Spleen (tissue), 11 donors: ENCODE data around the gene CDC42BPG. TPM values are rescaled to one million over a fixed set of nuclear protein-coding genes. Genes with fewer than 3 reads are reported as not detected.

Experiments
- DNase-seq: peaks from one replicate; pipeline ENCODE4 v3.0.0-alpha.2; 2020
- H3K27ac ChIP-seq, 8 donors: fragments of 200-600 bp; sonication (generic) in 7 of 8; 1 replicate in 4 of 8; 2 replicates in 4 of 8; pipeline versions ENCODE4 v1.5.0 to v1.8.0; 2016 to 2021; ENCODE audit warnings: inconsistent platforms in 4 of 8, mild to moderate bottlenecking in 4 of 8, moderate library complexity in 1 of 8
- H3K27me3 ChIP-seq, 7 donors: fragments of 200-600 bp; sonication (generic) in 6 of 7; replicated peaks in 1 of 7; 1 replicate in 4 of 7; 2 replicates in 3 of 7; pipeline versions ENCODE4 v1.5.0 to v1.8.0; 2016 to 2021; ENCODE audit warnings: inconsistent platforms in 3 of 7, mild to moderate bottlenecking in 1 of 7
- H3K36me3 ChIP-seq, 6 donors: fragments of 200-600 bp; sonication (generic) in 5 of 6; 1 replicate in 4 of 6; 2 replicates in 2 of 6; pipeline versions ENCODE4 v1.5.0 to v1.8.0; 2016 to 2021; ENCODE audit warnings: inconsistent platforms in 2 of 6
- H3K4me1 ChIP-seq, 6 donors: fragments of 200-600 bp; sonication (generic) in 5 of 6; 1 replicate in 3 of 6; 2 replicates in 3 of 6; pipeline versions ENCODE4 v1.5.0 to v1.8.0; 2016 to 2021; ENCODE audit warnings: inconsistent platforms in 3 of 6
- H3K4me3 ChIP-seq, 8 donors: fragments of 200-600 bp; sonication (generic) in 7 of 8; 1 replicate in 4 of 8; 2 replicates in 4 of 8; pipeline versions ENCODE4 v1.5.0 to v1.8.0; 2016 to 2021; ENCODE audit warnings: inconsistent platforms in 4 of 8, mild to moderate bottlenecking in 4 of 8, moderate library complexity in 2 of 8
- H3K9me3 ChIP-seq, 8 donors: fragments of 200-600 bp; sonication (generic) in 7 of 8; 1 replicate in 4 of 8; 2 replicates in 4 of 8; pipeline versions ENCODE4 v1.5.0 to v1.8.0; 2016 to 2021; ENCODE audit warnings: inconsistent platforms in 4 of 8
- CTCF ChIP-seq, 11 experiments: fragments of 200-600 bp in 7 of 11; fragments of 450-650 bp in 4 of 11; sonication (generic) in 4 of 11; IDR thresholded peaks in 8 of 11; conservative IDR thresholded peaks in 3 of 11; 1 replicate in 7 of 11; 2 replicates in 4 of 11; pipeline versions ENCODE4 v1.4.0 to v1.8.0; 2016 to 2021; ENCODE audit warnings: antibody characterized with exemption in 11 of 11, inconsistent platforms in 4 of 11, mild to moderate bottlenecking in 1 of 11
- POLR2A ChIP-seq, 3 donors: fragments of 450-650 bp; IDR thresholded peaks; one replicate each; pipeline ENCODE4 v1.5.1; 2017; ENCODE audit warnings: antibody characterized with exemption in 3 of 3, mild to moderate bottlenecking in 1 of 3
- POLR2AphosphoS5 ChIP-seq, 3 donors: sonication (generic); formaldehyde crosslinking; IDR thresholded peaks; one replicate each; pipeline ENCODE4 v1.5.1; 2017; ENCODE audit warnings: antibody characterized with exemption in 3 of 3
- WGBS, 5 donors: extraction: QIAGEN DNeasy Blood & Tissue Kit in 3 of 5; methylation state at CpG; one replicate each; pipeline versions ENCODE4 v1.1.5 to v1.1.7; 2013 to 2018; 5-methylcytosine and 5-hydroxymethylcytosine counted together
- intact Hi-C: fragments of 100-400 bp; cut with DNase I; formaldehyde crosslinking; loops from one replicate; pipeline ENCODE4 v1.15.0; 2023; ENCODE audit warnings: low total_unique reads
- polyA plus RNA-seq, 3 donors: library from polyadenylated mRNA; stranded (reverse); fragments of 200-250 nt; gene quantifications; one replicate each; pipeline ENCODE4 v1.2.1, GENCODE V29; 2013
- total RNA-seq, 7 donors: library from RNA; depleted of rRNA in 3 of 7; stranded (reverse); fragments of >200 nt in 3 of 7; fragmentation: NEBNext Ultra II Directional in 4 of 7; extraction: Animal tissue kit (Norgen Biotek cat#: 25700) in 4 of 7; gene quantifications; one replicate each; pipeline versions ENCODE4 v1.1.0 to v1.2.1, GENCODE V29; 2016 to 2021
- donor health status: healthy with polysubstance abuse.
- donor health status: DM: no; HTN: no; CAD: no; lungs with moderate emphysema.
- donor health status: DM: no; HTN: no; CAD: no.
- donor health status: Bipolar disorder and iron deficiency.
- donor health status: healthy.
- donor health status: DM: no; HTN: no; CAD: no.
- donor health status: DM: yes; HTN: yes; CAD: no.

The CDC42BPG gene
- total and polyA plus RNA-seq, 10 donors = 0.74 to 4.6 (median 2.5) TPM

- TF ChIP-seq POLR2AphosphoS5 (IDR thresholded peaks at IDR 0.05) = peak; percentile 100
- peak; percentile 96 to 100 (median 98) for TF ChIP-seq POLR2A (IDR thresholded peaks at IDR 0.05)
- peak in 10 of 11 experiments; percentile 21 to 82 (median 60) for TF ChIP-seq CTCF (IDR thresholded peaks at IDR 0.05 in 8 of 11, conservative IDR thresholded peaks at IDR 0.05 in 3 of 11)
- peak; percentile 100 for DNase-seq
- H3K27ac ChIP-seq = peak within 1 kb of the TSS; percentile 75 to 98 (median 96)
- H3K36me3 ChIP-seq = peaks cover 0 to 25% (median 0%) of the 10 kb centered on the region in 6 donors
- H3K27me3 ChIP-seq = no peaks in the 10 kb centered on the region
- H3K4me3 ChIP-seq = peak within 1 kb of the TSS; percentile 86 to 99 (median 95)
- peaks cover 46 to 88% (median 72%) of the 10 kb centered on the region in 6 donors for H3K4me1 ChIP-seq
- 0 to 1% (median 1%) methylated on average over 14 to 75 of the region's 75 CpGs for WGBS, 5 donors
- no peaks in the 10 kb centered on the region for H3K9me3 ChIP-seq
- intact Hi-C loops = no loop called here
These were observed 34.2 kb upstream of the CDC42BPG start, which contains the start of gene EHD1 for GRCh38 chr11:64878494-64879243. TSS of gene EHD1 (minus strand) at chr11:64878621. CDS start at chr11:64878464, 157 bp downstream.

- DNase-seq = no peak
- peak overlapping the region; percentile 67 to 98 (median 96) for H3K27ac ChIP-seq
- WGBS, 5 donors = 0% methylated on average over 16 to 21 of the region's 21 CpGs
- peaks cover 0 to 30% (median 5%) of the 10 kb centered on the region in 6 donors for H3K36me3 ChIP-seq
- no peak for TF ChIP-seq CTCF (IDR thresholded peaks at IDR 0.05 in 8 of 11, conservative IDR thresholded peaks at IDR 0.05 in 3 of 11)
- no peak for TF ChIP-seq POLR2A (IDR thresholded peaks at IDR 0.05)
- TF ChIP-seq POLR2AphosphoS5 (IDR thresholded peaks at IDR 0.05) = no peak
- no peaks in the 10 kb centered on the region for H3K27me3 ChIP-seq
- intact Hi-C loops = no loop called here
- H3K4me1 ChIP-seq = peaks cover 50 to 88% (median 77%) of the 10 kb centered on the region in 6 donors
- H3K9me3 ChIP-seq = no peaks in the 10 kb centered on the region
- peak overlapping the region; percentile 86 to 99 (median 95) for H3K4me3 ChIP-seq
These were observed 33.7 kb upstream of the CDC42BPG start for GRCh38 chr11:64878223-64878493.

GRCh38 chr11:64877390-64878222, 33.2 kb upstream of the CDC42BPG start:
- intact Hi-C loops = no loop called here
- DNase-seq = peak; percentile 81
- TF ChIP-seq POLR2AphosphoS5 (IDR thresholded peaks at IDR 0.05) = peak in 2 of 3 donors; percentile 62 to 66
- no peak for TF ChIP-seq POLR2A (IDR thresholded peaks at IDR 0.05)
- H3K27me3 ChIP-seq = no peaks in the 10 kb centered on the region
- WGBS, 5 donors = 0 to 1% (median 1%) methylated on average over 20 to 41 of the region's 41 CpGs
- H3K27ac ChIP-seq = peak overlapping the region; percentile 67 to 98 (median 96)
- peaks cover 56 to 92% (median 83%) of the 10 kb centered on the region in 6 donors for H3K4me1 ChIP-seq
- peaks cover 0 to 36% (median 10%) of the 10 kb centered on the region in 6 donors for H3K36me3 ChIP-seq
- H3K9me3 ChIP-seq = no peaks in the 10 kb centered on the region
- peak overlapping the region; percentile 86 to 99 (median 95) for H3K4me3 ChIP-seq

- intact Hi-C loops = no loop called here
- Histone ChIP-seq H3K4me1 (peaks cover 63 to 93% (median 89%) of the 10 kb centered on the region in 6 donors), H3K4me3 (peak overlapping the region; percentile 86 to 99 (median 95)), H3K27me3 (no peaks in the 10 kb centered on the region), H3K27ac (peak overlapping the region; percentile 67 to 98 (median 96)), H3K9me3 (no peaks in the 10 kb centered on the region), H3K36me3 (peaks cover 0 to 43% (median 17%) of the 10 kb centered on the region in 6 donors)
- DNase-seq = peak; percentile 83
- 19 to 46% (median 37%) methylated on average over 14 of the region's 14 CpGs for WGBS, 5 donors
- TF ChIP-seq POLR2A (IDR thresholded peaks at IDR 0.05) (no peak), POLR2AphosphoS5 (IDR thresholded peaks at IDR 0.05) (peak in 1 of 3 donors; percentile 42)
These were observed 32.4 kb upstream of the CDC42BPG start for GRCh38 chr11:64876835-64877341.
